NT2/D1 (cell line): ENCODE measurements around the gene KLHL21.
"Not testable (repeated sequence)": the region's sequence is repeated elsewhere in the genome, so short reads cannot be mapped to it uniquely, and the experiment has no call there.

Source experiments
- DNase-seq: peaks from one replicate; pipeline ENCODE4 v3.0.0-alpha.2; 2011; ENCODE audit warnings: low read depth, low spot score
- H3K27me3 ChIP-seq: 2 replicates; pipeline ENCODE4 v1.6.0; 2011; ENCODE audit warnings: mild to moderate bottlenecking; ENCODE audit not compliant: insufficient read length, insufficient read depth
- H3K36me3 ChIP-seq: 2 replicates; pipeline ENCODE4 v1.6.1; 2011; ENCODE audit warnings: mild to moderate bottlenecking, low read length, mixed read lengths; ENCODE audit not compliant: insufficient read depth, insufficient read length
- H3K4me1 ChIP-seq: 2 replicates; pipeline ENCODE4 v1.5.1; 2011; ENCODE audit not compliant: insufficient read depth, insufficient read length
- H3K4me3 ChIP-seq: 2 replicates; pipeline ENCODE4 v1.5.1; 2011; ENCODE audit warnings: low read depth; ENCODE audit not compliant: insufficient read length
- H3K9ac ChIP-seq: 2 replicates; pipeline ENCODE4 v1.6.0; 2011; ENCODE audit warnings: low read depth; ENCODE audit not compliant: insufficient read length
- H3K9me3 ChIP-seq: 2 replicates; pipeline ENCODE4 v1.5.1; 2011; ENCODE audit warnings: mild to moderate bottlenecking, low read length; ENCODE audit not compliant: insufficient read depth
- SUZ12 ChIP-seq: IDR thresholded peaks from 2 replicates; pipeline ENCODE4 v1.6.1; 2011; ENCODE audit not compliant: insufficient read length, insufficient read depth; ENCODE audit errors: extremely low read depth
- YY1 ChIP-seq: IDR thresholded peaks from 2 replicates; pipeline ENCODE4 v1.6.1; 2011; ENCODE audit not compliant: insufficient read length, insufficient read depth
- ZNF274 ChIP-seq: IDR thresholded peaks from 2 replicates; pipeline ENCODE4 v1.6.1; 2011; ENCODE audit warnings: mild to moderate bottlenecking, low read depth, low read length

The KLHL21 gene

GRCh38 chr1:6570987-6571386 lies 31.7 kb downstream of the KLHL21 start:
- no peak overlapping the region for H3K9ac ChIP-seq
- peaks cover 9% of the 10 kb centered on the region for H3K4me1 ChIP-seq
- H3K9me3 ChIP-seq, result peaks cover 9% of the 10 kb centered on the region; the same call in 1 of the 2 replicates
- TF ChIP-seq YY1 (no peak), SUZ12 (no peak), ZNF274 (no peak)
- no peaks in the 10 kb centered on the region for H3K36me3 ChIP-seq
- H3K4me3 ChIP-seq, result no peak overlapping the region
- no peaks in the 10 kb centered on the region for H3K27me3 ChIP-seq
- DNase-seq, result no peak

GRCh38 chr1:6570100-6570499 lies 32.6 kb downstream of the KLHL21 start:
- Histone ChIP-seq H3K36me3 (no peaks in the 10 kb centered on the region), H3K27me3 (no peaks in the 10 kb centered on the region), H3K9ac (no peak overlapping the region), H3K9me3 (peaks cover 9% of the 10 kb centered on the region; the same call in 1 of the 2 replicates), H3K4me1 (peaks cover 9% of the 10 kb centered on the region), H3K4me3 (no peak overlapping the region)
- DNase-seq, result no peak
- TF ChIP-seq SUZ12 (no peak), YY1 (no peak), ZNF274 (no peak)

- peaks cover 5% of the 10 kb centered on the region for H3K4me1 ChIP-seq
- no peaks in the 10 kb centered on the region for H3K27me3 ChIP-seq
- no peak overlapping the region for H3K4me3 ChIP-seq
- no peak for DNase-seq
- no peak overlapping the region for H3K9ac ChIP-seq
- TF ChIP-seq ZNF274 (no peak), YY1 (no peak), SUZ12 (no peak)
- H3K9me3 ChIP-seq, result peaks cover 9% of the 10 kb centered on the region; the same call in 1 of the 2 replicates
- no peaks in the 10 kb centered on the region for H3K36me3 ChIP-seq
Measured at GRCh38 chr1:6569033-6569432, 33.6 kb downstream of the KLHL21 start.

GRCh38 chr1:6560267-6560666 lies 42.4 kb downstream of the KLHL21 start:
- Histone ChIP-seq H3K9ac (no peak overlapping the region), H3K27me3 (no peaks in the 10 kb centered on the region), H3K36me3 (no peaks in the 10 kb centered on the region), H3K4me3 (no peak overlapping the region), H3K9me3 (no peaks in the 10 kb centered on the region), H3K4me1 (no peaks in the 10 kb centered on the region)
- TF ChIP-seq SUZ12, result no peak
- TF ChIP-seq YY1, result no peak
- TF ChIP-seq ZNF274, result no peak
- DNase-seq, result no peak

- not testable (repeated sequence) for H3K27me3 ChIP-seq
Measured at GRCh38 chr1:6559161-6559560, 43.5 kb downstream of the KLHL21 start.

GRCh38 chr1:6557597-6557996 lies 45.1 kb downstream of the KLHL21 start:
- no peaks in the 10 kb centered on the region for H3K36me3 ChIP-seq
- H3K9ac ChIP-seq, result no peak overlapping the region
- H3K4me3 ChIP-seq, result no peak overlapping the region
- H3K9me3 ChIP-seq, result no peaks in the 10 kb centered on the region
- DNase-seq, result no peak
- H3K27me3 ChIP-seq, result no peaks in the 10 kb centered on the region
- no peaks in the 10 kb centered on the region for H3K4me1 ChIP-seq
- TF ChIP-seq YY1 (no peak), ZNF274 (no peak), SUZ12 (no peak)

More at GRCh38 chr1:6559161-6559560, 43.5 kb downstream of the KLHL21 start:
- not testable (repeated sequence) for H3K36me3 ChIP-seq, H3K4me1 ChIP-seq, H3K9me3 ChIP-seq, DNase-seq, H3K9ac ChIP-seq, H3K4me3 ChIP-seq

GRCh38 chr1:6554907-6555778 lies 47.5 kb downstream of the KLHL21 start, which contains the start of gene TAS1R1:
TSS of gene TAS1R1 (plus strand) at chr1:6555307. CDS start at chr1:6555374, 67 bp downstream.
- H3K4me3 ChIP-seq, result peak within 1 kb of the TSS; percentile 93
- no peaks in the 10 kb centered on the region for H3K27me3 ChIP-seq
- peaks cover 12% of the 10 kb centered on the region for H3K36me3 ChIP-seq
- H3K9me3 ChIP-seq, result no peaks in the 10 kb centered on the region
- DNase-seq, result no peak
- H3K9ac ChIP-seq, result peak within 1 kb of the TSS; percentile 90
- no peak for TF ChIP-seq ZNF274
- TF ChIP-seq SUZ12, result no peak
- no peak for TF ChIP-seq YY1
- H3K4me1 ChIP-seq, result no peaks in the 10 kb centered on the region
